Peyer's patch (tissue), 4 donors: ENCODE results near the gene BAIAP2.

ENCODE experiments used
- POLR2A ChIP-seq, 2 donors: fragments of 450-650 bp; IDR thresholded peaks; one replicate each; pipeline ENCODE4 v1.5.1; 2017; ENCODE audit warnings: antibody characterized with exemption in 2 of 2, mild to moderate bottlenecking in 2 of 2, moderate library complexity in 2 of 2
- TF ChIP-seq, protein P1 (sequence below), 6 experiments: fragments of 450-650 bp in 4 of 6; fragments of 200-600 bp in 2 of 6; sonication (generic) in 1 of 6; IDR thresholded peaks; one replicate each; pipeline ENCODE4 v1.5.1; 2017 to 2019; ENCODE audit warnings: antibody characterized with exemption in 6 of 6, mild to moderate bottlenecking in 3 of 6, moderate library complexity in 1 of 6

DNA sequence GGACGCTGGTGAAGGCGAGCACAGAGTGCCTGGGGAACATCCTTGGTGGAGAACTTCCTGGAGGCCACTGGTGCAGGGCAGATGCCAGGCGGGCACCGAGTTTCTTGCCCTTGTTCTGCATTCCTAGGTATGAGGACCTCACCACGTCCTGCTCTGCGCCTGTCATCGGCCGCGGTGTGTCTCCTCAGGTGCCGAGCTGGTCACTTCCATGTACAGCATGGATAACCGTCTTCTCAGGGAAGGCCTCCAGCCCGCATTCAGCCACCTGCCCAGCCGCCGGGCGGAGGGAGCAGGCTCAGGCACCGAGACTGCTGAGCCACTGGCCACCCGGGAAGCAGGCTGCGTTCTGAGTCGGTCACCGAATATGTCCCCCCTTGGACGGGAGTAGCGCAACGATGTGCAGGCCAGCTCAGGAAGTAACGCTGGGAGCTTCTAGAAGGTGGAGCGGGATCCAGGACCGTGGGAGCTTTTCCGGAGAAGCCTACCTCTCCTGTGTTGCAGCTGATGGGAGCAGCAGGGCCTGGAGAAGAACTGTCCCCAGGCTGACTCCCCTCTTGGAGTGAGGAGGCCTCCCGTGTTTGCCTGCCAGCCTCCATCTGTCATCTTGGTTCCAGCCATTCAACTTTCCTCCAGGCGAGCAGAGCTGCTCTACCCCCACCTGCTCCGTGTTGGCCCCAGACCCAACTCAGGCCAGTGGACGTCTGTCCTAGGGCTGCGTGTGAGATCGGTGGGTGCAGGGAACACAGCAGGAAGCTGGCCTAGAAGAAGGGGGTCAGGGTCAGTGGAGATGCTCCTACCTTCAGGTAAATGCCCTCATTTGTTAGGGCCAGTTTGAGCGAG lies 2.1 kb upstream of the BAIAP2 start:
- TF ChIP-seq, protein P1, sequence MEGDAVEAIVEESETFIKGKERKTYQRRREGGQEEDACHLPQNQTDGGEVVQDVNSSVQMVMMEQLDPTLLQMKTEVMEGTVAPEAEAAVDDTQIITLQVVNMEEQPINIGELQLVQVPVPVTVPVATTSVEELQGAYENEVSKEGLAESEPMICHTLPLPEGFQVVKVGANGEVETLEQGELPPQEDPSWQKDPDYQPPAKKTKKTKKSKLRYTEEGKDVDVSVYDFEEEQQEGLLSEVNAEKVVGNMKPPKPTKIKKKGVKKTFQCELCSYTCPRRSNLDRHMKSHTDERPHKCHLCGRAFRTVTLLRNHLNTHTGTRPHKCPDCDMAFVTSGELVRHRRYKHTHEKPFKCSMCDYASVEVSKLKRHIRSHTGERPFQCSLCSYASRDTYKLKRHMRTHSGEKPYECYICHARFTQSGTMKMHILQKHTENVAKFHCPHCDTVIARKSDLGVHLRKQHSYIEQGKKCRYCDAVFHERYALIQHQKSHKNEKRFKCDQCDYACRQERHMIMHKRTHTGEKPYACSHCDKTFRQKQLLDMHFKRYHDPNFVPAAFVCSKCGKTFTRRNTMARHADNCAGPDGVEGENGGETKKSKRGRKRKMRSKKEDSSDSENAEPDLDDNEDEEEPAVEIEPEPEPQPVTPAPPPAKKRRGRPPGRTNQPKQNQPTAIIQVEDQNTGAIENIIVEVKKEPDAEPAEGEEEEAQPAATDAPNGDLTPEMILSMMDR (IDR thresholded peaks at IDR 0.05), result no peak
- no peak for TF ChIP-seq POLR2A (IDR thresholded peaks at IDR 0.05)
